ENCODE results near the gene SF3B1.

Gene SF3B1

DNA sequence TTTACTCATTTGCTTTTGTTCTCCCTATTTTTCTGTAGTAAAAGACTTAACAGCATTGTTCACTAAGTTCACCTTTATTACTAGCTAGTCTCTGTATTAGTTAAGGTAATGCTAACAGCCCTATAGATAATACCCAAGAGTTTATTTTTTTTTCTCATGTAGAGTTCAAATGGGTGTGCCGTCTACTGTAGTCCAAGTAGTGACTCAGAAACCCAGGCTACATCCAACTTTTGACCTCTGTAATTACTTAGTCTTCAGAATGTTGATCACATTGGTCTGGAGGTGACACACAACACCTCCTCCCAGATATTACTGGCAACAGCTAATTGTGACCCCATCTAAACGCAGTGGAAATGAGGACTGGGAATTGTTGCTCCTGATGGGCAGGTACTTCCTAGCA is 26.2 kb upstream of the SF3B1 start:
- Histone ChIP-seq H3K9me2 (replicated peaks; ENCODE audit: low read depth, low read length) (no peaks in the 10 kb centered on the region), H3K4me2 (ENCODE audit: low read depth, low read length, poor library complexity, severe bottlenecking) (no peak overlapping the region), H3K4me3 (ENCODE audit: low read length, poor library complexity, severe bottlenecking) (no peak overlapping the region), H4K20me1 (ENCODE audit: insufficient read depth, low read length, poor library complexity, severe bottlenecking) (peaks cover 12% of the 10 kb centered on the region), H3K79me2 (ENCODE audit: insufficient read depth, low read length) (peaks cover 52% of the 10 kb centered on the region), H3K4me1 (ENCODE audit: insufficient read depth, low read length, poor library complexity, severe bottlenecking) (peaks cover 12% of the 10 kb centered on the region), H2AFZ (ENCODE audit: low read length) (no peak overlapping the region), H3K27me3 (ENCODE audit: insufficient read depth, low read length, poor library complexity, severe bottlenecking) (no peaks in the 10 kb centered on the region), H3K36me3 (ENCODE audit: insufficient read depth, low read length) (peaks cover 31% of the 10 kb centered on the region), H3K9me3 (ENCODE audit: insufficient read depth, low read depth, low read length) (no peaks in the 10 kb centered on the region), H3F3A (ENCODE audit: low read depth) (no peaks in the 10 kb centered on the region), H3K9ac (ENCODE audit: low read depth, low read length, poor library complexity, severe bottlenecking) (no peak overlapping the region)
- TF ChIP-seq EZH2phosphoT487 (IDR thresholded peaks at IDR 0.05; ENCODE audit: borderline replicate concordance), result no peak
- TF ChIP-seq, protein P1, sequence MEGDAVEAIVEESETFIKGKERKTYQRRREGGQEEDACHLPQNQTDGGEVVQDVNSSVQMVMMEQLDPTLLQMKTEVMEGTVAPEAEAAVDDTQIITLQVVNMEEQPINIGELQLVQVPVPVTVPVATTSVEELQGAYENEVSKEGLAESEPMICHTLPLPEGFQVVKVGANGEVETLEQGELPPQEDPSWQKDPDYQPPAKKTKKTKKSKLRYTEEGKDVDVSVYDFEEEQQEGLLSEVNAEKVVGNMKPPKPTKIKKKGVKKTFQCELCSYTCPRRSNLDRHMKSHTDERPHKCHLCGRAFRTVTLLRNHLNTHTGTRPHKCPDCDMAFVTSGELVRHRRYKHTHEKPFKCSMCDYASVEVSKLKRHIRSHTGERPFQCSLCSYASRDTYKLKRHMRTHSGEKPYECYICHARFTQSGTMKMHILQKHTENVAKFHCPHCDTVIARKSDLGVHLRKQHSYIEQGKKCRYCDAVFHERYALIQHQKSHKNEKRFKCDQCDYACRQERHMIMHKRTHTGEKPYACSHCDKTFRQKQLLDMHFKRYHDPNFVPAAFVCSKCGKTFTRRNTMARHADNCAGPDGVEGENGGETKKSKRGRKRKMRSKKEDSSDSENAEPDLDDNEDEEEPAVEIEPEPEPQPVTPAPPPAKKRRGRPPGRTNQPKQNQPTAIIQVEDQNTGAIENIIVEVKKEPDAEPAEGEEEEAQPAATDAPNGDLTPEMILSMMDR (conservative IDR thresholded peaks at IDR 0.05; ENCODE audit: low read length), result no peak

DNA sequence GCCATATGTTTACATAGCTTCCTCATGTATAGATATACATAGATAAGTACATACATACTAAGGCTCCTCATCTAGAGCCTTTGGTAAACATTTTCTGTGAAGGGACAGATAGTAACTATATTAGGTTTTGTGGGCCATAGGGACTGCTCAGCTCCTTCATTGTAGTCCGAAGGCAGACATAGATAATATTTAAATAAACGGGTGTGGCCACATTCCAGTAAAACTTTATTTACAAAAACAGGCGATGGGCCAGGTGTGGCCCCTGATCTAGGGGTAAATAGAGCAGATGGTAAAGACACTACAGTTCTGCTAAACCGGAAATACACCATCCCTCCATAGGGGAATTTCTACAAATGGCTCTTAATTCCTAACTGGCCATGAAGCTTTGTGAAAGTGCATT is 25.8 kb upstream of the SF3B1 start:
- Histone ChIP-seq H3K4me3 (ENCODE audit: low read length, poor library complexity, severe bottlenecking) (no peak overlapping the region), H3K9me2 (replicated peaks; ENCODE audit: low read depth, low read length) (no peaks in the 10 kb centered on the region), H3K9me3 (ENCODE audit: insufficient read depth, low read depth, low read length) (no peaks in the 10 kb centered on the region), H3K9ac (ENCODE audit: low read depth, low read length, poor library complexity, severe bottlenecking) (no peak overlapping the region), H3F3A (ENCODE audit: low read depth) (no peaks in the 10 kb centered on the region), H2AFZ (ENCODE audit: low read length) (no peak overlapping the region), H3K4me1 (ENCODE audit: insufficient read depth, low read length, poor library complexity, severe bottlenecking) (peaks cover 12% of the 10 kb centered on the region), H4K20me1 (ENCODE audit: insufficient read depth, low read length, poor library complexity, severe bottlenecking) (peaks cover 16% of the 10 kb centered on the region), H3K4me2 (ENCODE audit: low read depth, low read length, poor library complexity, severe bottlenecking) (no peak overlapping the region), H3K36me3 (ENCODE audit: insufficient read depth, low read length) (peaks cover 28% of the 10 kb centered on the region; the same call in 1 of the 2 replicates), H3K79me2 (ENCODE audit: insufficient read depth, low read length) (peaks cover 56% of the 10 kb centered on the region), H3K27me3 (ENCODE audit: insufficient read depth, low read length, poor library complexity, severe bottlenecking) (no peaks in the 10 kb centered on the region)
- no peak for TF ChIP-seq EZH2phosphoT487 (IDR thresholded peaks at IDR 0.05; ENCODE audit: borderline replicate concordance)
- TF ChIP-seq, protein P1 (conservative IDR thresholded peaks at IDR 0.05; ENCODE audit: low read length), result no peak

DNA sequence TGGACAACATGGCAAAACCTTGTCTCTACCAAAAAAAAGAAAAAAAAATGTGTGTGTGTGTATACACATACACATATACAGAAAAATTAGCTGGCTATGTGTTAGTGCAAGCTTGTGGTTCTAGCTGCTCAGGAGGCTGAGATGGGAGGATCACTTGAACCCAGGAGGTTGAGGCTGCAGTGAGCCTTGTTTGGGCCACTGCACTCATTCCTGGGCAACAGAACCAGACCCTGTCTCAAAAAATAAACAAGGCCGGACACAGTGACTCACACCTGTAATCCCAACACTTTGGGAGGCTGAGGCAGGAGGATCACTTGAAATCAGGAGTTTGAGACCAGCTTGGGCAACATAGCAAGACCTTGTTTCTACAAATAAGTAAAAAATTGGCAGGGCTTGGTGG is 20.6 kb upstream of the SF3B1 start:
- peaks cover 33% of the 10 kb centered on the region for H4K20me1 ChIP-seq (ENCODE audit: insufficient read depth, low read length, poor library complexity, severe bottlenecking)

More for the DNA sequence above, 20.6 kb upstream of the SF3B1 start:
- peaks cover 9% of the 10 kb centered on the region; the same call in 1 of the 2 replicates for H3F3A ChIP-seq (ENCODE audit: low read depth)
- H3K79me2 ChIP-seq (ENCODE audit: insufficient read depth, low read length), result peaks cover 64% of the 10 kb centered on the region
- TF ChIP-seq, protein P1 (conservative IDR thresholded peaks at IDR 0.05; ENCODE audit: low read length), result no peak
- TF ChIP-seq EZH2phosphoT487 (IDR thresholded peaks at IDR 0.05; ENCODE audit: borderline replicate concordance), result no peak
- no peak overlapping the region for H2AFZ ChIP-seq (ENCODE audit: low read length)
- H3K9me2 ChIP-seq (replicated peaks; ENCODE audit: low read depth, low read length), result no peaks in the 10 kb centered on the region
- peak overlapping the region; percentile 91 for H3K4me2 ChIP-seq (ENCODE audit: low read depth, low read length, poor library complexity, severe bottlenecking)
- peak overlapping the region; percentile 88 for H3K4me3 ChIP-seq (ENCODE audit: low read length, poor library complexity, severe bottlenecking)
- H3K9me3 ChIP-seq (ENCODE audit: insufficient read depth, low read depth, low read length), result no peaks in the 10 kb centered on the region
- no peaks in the 10 kb centered on the region for H3K27me3 ChIP-seq (ENCODE audit: insufficient read depth, low read length, poor library complexity, severe bottlenecking)
- no peak overlapping the region for H3K9ac ChIP-seq (ENCODE audit: low read depth, low read length, poor library complexity, severe bottlenecking)
- H3K4me1 ChIP-seq (ENCODE audit: insufficient read depth, low read length, poor library complexity, severe bottlenecking), result peaks cover 32% of the 10 kb centered on the region
- peaks cover 7% of the 10 kb centered on the region; the same call in 1 of the 2 replicates for H3K36me3 ChIP-seq (ENCODE audit: insufficient read depth, low read length)
